Measurements from ENCODE around the gene GNB1L. TPM values are rescaled to one million over a fixed set of nuclear protein-coding genes. Genes with fewer than 3 reads are reported as not detected.

GNB1L gene
- total and polyA plus RNA-seq, 9 of the 15 experiments (the other 6 are each of a cell fraction or from before 2014, with no cell fraction given): 0.56 to 50.5 (median 10.2) TPM

GRCh38 chr22:19854778-19855503, at the start of gene GNB1L, which contains the start of gene RTL10 (continued):
- TF ChIP-seq ID3 (CRISPR knock-in tag; IDR thresholded peaks at IDR 0.05): no peak
- TF ChIP-seq ID3 (tag; IDR thresholded peaks at IDR 0.05): no peak
- no peak for TF ChIP-seq ASH1L (IDR thresholded peaks at IDR 0.05; ENCODE audit: borderline replicate concordance, low read depth, partially characterized antibody)
- TF ChIP-seq MXI1 (IDR thresholded peaks at IDR 0.05; ENCODE audit: low read depth, low read length): peak; percentile 96
- TF ChIP-seq HBP1 (CRISPR knock-in tag; IDR thresholded peaks at IDR 0.05): peak; percentile 86
- TF ChIP-seq, protein P1, sequence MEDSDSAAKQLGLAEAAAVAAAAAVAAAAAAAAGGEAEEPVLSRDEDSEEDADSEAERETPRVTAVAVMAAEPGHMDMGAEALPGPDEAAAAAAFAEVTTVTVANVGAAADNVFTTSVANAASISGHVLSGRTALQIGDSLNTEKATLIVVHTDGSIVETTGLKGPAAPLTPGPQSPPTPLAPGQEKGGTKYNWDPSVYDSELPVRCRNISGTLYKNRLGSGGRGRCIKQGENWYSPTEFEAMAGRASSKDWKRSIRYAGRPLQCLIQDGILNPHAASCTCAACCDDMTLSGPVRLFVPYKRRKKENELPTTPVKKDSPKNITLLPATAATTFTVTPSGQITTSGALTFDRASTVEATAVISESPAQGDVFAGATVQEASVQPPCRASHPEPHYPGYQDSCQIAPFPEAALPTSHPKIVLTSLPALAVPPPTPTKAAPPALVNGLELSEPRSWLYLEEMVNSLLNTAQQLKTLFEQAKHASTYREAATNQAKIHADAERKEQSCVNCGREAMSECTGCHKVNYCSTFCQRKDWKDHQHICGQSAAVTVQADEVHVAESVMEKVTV (CRISPR knock-in tag; IDR thresholded peaks at IDR 0.05): no peak
- TF ChIP-seq, protein P2, sequence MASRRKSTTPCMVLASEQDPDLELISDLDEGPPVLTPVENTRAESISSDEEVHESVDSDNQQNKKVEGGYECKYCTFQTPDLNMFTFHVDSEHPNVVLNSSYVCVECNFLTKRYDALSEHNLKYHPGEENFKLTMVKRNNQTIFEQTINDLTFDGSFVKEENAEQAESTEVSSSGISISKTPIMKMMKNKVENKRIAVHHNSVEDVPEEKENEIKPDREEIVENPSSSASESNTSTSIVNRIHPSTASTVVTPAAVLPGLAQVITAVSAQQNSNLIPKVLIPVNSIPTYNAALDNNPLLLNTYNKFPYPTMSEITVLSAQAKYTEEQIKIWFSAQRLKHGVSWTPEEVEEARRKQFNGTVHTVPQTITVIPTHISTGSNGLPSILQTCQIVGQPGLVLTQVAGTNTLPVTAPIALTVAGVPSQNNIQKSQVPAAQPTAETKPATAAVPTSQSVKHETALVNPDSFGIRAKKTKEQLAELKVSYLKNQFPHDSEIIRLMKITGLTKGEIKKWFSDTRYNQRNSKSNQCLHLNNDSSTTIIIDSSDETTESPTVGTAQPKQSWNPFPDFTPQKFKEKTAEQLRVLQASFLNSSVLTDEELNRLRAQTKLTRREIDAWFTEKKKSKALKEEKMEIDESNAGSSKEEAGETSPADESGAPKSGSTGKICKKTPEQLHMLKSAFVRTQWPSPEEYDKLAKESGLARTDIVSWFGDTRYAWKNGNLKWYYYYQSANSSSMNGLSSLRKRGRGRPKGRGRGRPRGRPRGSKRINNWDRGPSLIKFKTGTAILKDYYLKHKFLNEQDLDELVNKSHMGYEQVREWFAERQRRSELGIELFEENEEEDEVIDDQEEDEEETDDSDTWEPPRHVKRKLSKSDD (conservative IDR thresholded peaks at IDR 0.05; ENCODE audit: low read length): peak; percentile 76; the same call in 1 of the 2 replicates
- no peak for TF ChIP-seq BACH1 (tag; IDR thresholded peaks at IDR 0.05)
- TF ChIP-seq ADNP (tag; IDR thresholded peaks at IDR 0.05): no peak
- TF ChIP-seq DLX4 (CRISPR knock-in tag; IDR thresholded peaks at IDR 0.05): no peak
- peak; percentile 54 for TF ChIP-seq KAT2B (IDR thresholded peaks at IDR 0.05; ENCODE audit: low read depth, low read length)
- TF ChIP-seq ZKSCAN3 (CRISPR knock-in tag; IDR thresholded peaks at IDR 0.05): no peak
- no peak for TF ChIP-seq PCBP1 (IDR thresholded peaks at IDR 0.05; ENCODE audit: low read depth, low read length, poor library complexity, severe bottlenecking)
- no peak for TF ChIP-seq ZC3H8 (IDR thresholded peaks at IDR 0.05)
- TF ChIP-seq OTX1 (CRISPR knock-in tag; IDR thresholded peaks at IDR 0.05): peak; percentile 96
- peak; percentile 100 for TF ChIP-seq MYC (IDR thresholded peaks at IDR 0.05; ENCODE audit: low read depth, low read length)
- no peak for TF ChIP-seq MYC (CRISPR knock-in tag; IDR thresholded peaks at IDR 0.05; ENCODE audit: borderline replicate concordance, low read depth)
- TF ChIP-seq CHAMP1 (IDR thresholded peaks at IDR 0.05): no peak
- TF ChIP-seq ZNF3 (CRISPR knock-in tag; IDR thresholded peaks at IDR 0.05): no peak
